GM12874 (cell line): Measurements from ENCODE around the gene CDH4.

ENCODE experiments used
- CTCF ChIP-seq: IDR thresholded peaks from 2 replicates; pipeline ENCODE4 v1.5.1; 2011; ENCODE audit warnings: low read depth, mild to moderate bottlenecking, control low read depth, low read length, moderate library complexity; ENCODE audit not compliant: insufficient read depth

Gene CDH4

GRCh38 chr20:61817575-61817974 lies 565.5 kb downstream of the CDH4 start:
- no peak for TF ChIP-seq CTCF

DNA sequence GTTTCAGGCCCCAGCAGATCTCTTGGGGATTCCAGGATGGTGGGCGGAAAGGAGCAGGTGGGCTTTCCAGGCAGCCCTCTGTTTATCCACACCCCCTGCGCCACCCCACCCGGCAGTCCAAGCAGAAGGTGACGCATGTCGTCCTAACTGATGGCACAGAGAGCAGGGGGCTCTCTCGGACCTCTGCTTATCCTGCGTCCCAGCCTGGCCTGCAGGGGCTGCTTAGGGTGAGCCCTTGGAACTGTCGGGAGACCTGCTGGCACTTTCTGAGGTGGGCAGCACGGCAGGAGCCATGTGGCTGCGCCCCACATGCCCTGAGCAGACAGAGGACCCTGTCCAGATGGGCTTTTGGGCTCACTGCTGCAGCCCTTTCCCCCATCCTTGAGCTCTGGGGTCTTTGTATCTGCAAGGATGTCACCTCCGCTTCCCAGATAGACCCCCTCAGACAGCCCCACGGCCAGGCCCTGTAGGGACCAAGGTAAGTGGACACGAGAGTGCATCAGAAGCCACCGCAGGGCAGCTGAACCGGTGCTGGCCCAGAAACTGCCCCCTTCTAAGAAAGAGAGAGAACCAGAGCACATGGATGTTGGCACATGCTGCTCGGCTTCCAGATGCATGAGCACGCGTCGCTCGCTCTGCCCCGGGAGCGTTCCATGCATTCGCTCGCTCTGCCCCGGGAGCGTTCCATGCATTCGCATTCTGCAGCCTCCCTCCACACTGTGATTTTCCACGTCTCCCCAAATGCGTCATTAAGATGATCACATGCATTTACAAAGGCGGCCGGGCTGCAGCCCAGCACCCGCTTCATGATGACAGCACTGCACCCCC lies 566.9 kb downstream of the CDH4 start:
- TF ChIP-seq CTCF, result no peak

DNA sequence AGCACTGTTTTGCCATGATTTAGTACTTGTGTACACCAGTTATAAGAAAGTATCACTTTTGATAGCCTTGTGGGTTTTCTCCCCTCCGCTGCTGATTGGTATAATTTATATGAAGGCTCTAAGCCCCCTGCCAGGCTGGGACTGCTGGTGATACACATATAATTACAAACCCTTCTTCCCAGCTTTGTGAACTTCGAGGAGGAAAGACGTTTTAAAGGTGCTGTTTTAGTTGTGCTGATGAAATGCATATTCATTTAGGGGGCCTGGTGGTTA lies 567.4 kb downstream of the CDH4 start:
- TF ChIP-seq CTCF, result no peak

- TF ChIP-seq CTCF, result no peak
Measured at GRCh38 chr20:61819921-61820825, 568.1 kb downstream of the CDH4 start.

DNA sequence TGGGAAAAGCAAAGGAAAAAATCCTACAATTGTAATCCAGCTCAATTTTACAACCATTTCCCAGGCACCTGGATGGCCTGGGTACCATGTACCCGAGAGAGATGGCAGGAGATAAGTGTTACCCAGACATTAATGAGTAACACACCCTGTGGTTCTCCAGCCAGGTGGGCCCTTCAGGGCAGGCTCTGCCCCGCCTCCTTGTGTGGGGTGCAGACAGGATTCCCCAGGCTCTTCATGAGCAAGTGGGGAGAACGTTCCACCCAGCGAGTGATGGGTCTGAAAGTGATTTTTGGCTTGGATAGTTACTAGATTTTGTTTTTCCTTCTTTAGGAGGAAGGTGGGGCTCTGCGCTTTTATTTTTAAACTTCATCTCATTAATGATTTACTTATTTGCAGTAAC lies 569.7 kb downstream of the CDH4 start:
- TF ChIP-seq CTCF, result no peak

- TF ChIP-seq CTCF, result no peak
Measured at GRCh38 chr20:61822396-61822795, 570.3 kb downstream of the CDH4 start.

- TF ChIP-seq CTCF, result no peak
Measured at GRCh38 chr20:61823242-61823641, 571.2 kb downstream of the CDH4 start.
